ENCODE measurements around the gene THEM4. TPM values are rescaled to one million over a fixed set of nuclear protein-coding genes. Genes with fewer than 3 reads are reported as not detected.

THEM4 gene
- total RNA-seq, 1 donor from 2014 or later: 9.0 TPM

DNA sequence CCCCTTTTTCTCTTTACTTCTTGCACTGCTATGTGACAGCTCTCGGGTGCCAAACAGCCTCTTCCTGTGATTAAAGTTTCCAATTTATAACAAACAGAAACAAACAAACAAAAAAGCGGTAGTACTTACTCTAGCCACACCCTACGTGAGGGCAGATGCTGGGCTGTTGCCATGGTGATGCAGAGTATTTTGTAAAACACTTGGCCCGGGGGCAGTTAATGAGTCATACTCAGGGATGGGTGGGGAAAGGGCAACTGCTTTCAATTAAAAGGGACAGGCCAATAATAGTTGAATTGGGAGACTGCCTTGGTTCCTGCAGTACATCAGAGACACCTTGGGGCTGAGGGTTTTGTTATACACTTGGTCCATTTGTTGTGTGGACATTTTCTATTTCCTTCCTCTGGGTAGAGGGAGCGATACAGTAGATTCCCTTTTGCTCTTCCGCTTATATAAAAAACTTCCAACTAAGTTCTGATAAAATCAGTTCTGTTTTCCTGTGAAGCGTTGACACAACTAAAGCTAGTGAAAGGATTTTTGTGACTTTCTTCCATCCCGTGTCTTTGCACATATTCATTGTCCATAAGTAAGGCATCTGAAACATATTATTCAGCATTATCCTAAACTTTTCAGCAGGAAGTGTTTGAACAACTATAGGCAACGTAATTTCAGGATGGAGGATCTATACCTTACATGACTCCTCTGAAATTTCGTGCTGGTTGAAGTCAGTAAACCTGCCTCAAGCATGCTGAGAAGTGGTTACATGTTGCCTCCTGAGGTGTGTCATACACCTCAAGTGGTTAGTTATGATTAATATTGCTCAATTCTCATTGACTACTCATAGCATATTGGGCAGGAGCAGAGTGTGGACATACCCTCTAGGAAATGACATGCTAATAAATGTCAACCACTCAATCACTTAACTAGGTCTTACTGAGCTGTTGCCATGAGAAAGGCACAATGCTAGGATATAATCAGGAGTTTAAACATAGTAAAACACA lies 36.7 kb upstream of the THEM4 start:
- Mint-ChIP-seq H3K9me3 (ENCODE audit: unreplicated experiment) (no peaks in the 10 kb centered on the region), H3K36me3 (ENCODE audit: low read depth, unreplicated experiment) (no peaks in the 10 kb centered on the region), H3K4me3 (ENCODE audit: unreplicated experiment) (no peak overlapping the region), H3K27ac (ENCODE audit: unreplicated experiment) (peak overlapping the region; percentile 33), H3K27me3 (ENCODE audit: unreplicated experiment) (peaks cover 3% of the 10 kb centered on the region), H3K4me1 (ENCODE audit: unreplicated experiment) (no peaks in the 10 kb centered on the region)
- TF ChIP-seq, protein P1, sequence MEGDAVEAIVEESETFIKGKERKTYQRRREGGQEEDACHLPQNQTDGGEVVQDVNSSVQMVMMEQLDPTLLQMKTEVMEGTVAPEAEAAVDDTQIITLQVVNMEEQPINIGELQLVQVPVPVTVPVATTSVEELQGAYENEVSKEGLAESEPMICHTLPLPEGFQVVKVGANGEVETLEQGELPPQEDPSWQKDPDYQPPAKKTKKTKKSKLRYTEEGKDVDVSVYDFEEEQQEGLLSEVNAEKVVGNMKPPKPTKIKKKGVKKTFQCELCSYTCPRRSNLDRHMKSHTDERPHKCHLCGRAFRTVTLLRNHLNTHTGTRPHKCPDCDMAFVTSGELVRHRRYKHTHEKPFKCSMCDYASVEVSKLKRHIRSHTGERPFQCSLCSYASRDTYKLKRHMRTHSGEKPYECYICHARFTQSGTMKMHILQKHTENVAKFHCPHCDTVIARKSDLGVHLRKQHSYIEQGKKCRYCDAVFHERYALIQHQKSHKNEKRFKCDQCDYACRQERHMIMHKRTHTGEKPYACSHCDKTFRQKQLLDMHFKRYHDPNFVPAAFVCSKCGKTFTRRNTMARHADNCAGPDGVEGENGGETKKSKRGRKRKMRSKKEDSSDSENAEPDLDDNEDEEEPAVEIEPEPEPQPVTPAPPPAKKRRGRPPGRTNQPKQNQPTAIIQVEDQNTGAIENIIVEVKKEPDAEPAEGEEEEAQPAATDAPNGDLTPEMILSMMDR (IDR thresholded peaks at IDR 0.05; ENCODE audit: unreplicated experiment): no peak
- peak; percentile 28 for DNase-seq (ENCODE audit: low spot score)

DNA sequence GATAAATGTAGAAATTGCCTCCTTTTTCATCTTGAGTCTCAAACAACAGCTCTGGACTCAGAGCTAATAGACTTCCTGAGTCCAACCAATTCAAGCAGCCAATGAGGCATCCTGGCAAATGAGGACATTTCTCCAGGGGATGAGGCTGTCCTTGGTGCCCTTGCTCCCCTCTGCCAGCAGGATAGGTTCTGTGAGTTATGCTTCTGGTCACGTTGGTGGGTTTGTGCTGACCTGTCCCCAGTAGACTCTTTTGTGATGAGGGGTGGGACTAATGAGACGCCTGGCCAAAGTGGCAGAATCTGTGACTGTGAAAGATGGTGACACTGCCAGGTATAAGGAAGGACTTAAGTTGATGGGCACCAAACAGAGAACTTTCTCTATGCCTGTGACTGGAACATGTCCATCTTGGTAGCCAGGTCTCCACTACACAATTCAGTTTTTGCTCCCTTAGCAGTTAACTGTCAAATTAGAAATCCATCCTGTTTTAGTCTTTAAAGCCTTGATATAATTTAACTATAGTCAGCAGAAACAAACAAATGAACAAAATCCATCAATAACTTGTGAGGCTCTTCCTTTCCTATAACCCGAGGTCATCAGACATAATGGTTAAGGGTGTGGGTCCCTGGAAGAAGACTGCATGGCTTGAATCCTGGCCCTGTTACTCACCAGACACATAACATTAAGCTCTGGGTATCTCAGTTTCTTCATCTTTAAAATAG lies 35.7 kb upstream of the THEM4 start:
- Mint-ChIP-seq H3K4me1 (ENCODE audit: unreplicated experiment) (no peaks in the 10 kb centered on the region), H3K9me3 (ENCODE audit: unreplicated experiment) (no peaks in the 10 kb centered on the region), H3K36me3 (ENCODE audit: low read depth, unreplicated experiment) (no peaks in the 10 kb centered on the region), H3K27me3 (ENCODE audit: unreplicated experiment) (peaks cover 3% of the 10 kb centered on the region), H3K4me3 (ENCODE audit: unreplicated experiment) (no peak overlapping the region), H3K27ac (ENCODE audit: unreplicated experiment) (peak overlapping the region; percentile 33)
- DNase-seq (ENCODE audit: low spot score): no peak
- TF ChIP-seq, protein P1 (IDR thresholded peaks at IDR 0.05; ENCODE audit: unreplicated experiment): no peak

DNA sequence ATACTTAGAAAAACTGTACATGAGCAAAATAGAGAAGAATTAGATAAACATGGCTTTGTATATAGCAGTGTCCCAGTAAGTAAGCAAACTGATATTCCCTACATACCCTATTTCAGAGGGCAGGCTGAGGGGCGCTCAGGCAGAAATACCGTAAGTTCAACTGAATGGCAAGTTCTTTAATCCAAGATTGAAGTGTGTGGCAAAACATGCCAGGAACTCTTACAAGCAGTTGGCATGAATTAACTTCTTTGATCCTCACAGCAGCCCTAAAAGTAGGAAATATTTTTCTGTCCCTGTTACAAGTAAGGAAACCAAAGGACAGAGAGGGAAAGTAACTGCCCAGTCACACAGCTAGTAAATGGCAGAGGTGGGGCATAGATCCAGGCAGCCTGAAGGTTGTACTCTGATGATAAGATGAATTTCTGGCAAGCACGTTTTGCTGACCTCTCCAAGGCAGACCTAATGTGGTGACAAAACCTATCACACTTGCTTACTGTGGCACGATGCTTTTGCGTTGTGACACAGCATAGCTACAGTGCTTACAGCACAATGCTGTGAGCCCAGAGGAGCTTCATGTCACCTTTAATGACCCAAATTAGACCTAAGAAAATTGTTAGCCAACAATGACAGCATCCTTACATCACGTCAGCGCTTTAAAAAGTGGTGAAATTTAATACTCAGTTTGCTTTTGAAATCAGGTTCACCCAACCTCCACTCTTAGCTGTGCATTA lies 35.0 kb upstream of the THEM4 start:
- Mint-ChIP-seq H3K4me3 (ENCODE audit: unreplicated experiment) (no peak overlapping the region), H3K27ac (ENCODE audit: unreplicated experiment) (peak overlapping the region; percentile 24), H3K4me1 (ENCODE audit: unreplicated experiment) (no peaks in the 10 kb centered on the region), H3K27me3 (ENCODE audit: unreplicated experiment) (peaks cover 3% of the 10 kb centered on the region), H3K36me3 (ENCODE audit: low read depth, unreplicated experiment) (no peaks in the 10 kb centered on the region), H3K9me3 (ENCODE audit: unreplicated experiment) (no peaks in the 10 kb centered on the region)
- no peak for DNase-seq (ENCODE audit: low spot score)
- TF ChIP-seq, protein P1 (IDR thresholded peaks at IDR 0.05; ENCODE audit: unreplicated experiment): no peak

DNA sequence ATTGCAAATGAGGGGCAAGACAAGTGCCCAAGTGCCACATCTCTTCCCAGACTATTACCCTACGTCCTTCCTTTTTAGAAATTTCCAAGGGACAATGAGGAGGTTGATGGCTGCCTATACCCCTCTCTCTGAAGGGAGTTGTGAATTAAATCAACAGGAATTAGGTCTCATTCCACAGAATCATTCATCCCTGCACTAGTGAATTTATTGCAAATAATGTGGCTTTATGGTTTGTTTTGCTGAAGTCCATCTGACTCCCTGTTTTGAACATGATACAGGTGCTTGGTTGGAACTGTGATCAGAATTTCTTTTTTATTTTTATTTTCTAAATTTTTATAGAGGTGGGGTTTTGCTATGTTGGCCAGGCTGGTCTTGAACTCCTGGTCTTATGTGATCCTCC lies 34.3 kb upstream of the THEM4 start:
- no peak overlapping the region for H3K27ac Mint-ChIP-seq (ENCODE audit: unreplicated experiment)
- no peaks in the 10 kb centered on the region for H3K36me3 Mint-ChIP-seq (ENCODE audit: low read depth, unreplicated experiment)
- TF ChIP-seq, protein P1 (IDR thresholded peaks at IDR 0.05; ENCODE audit: unreplicated experiment): no peak
- H3K4me1 Mint-ChIP-seq (ENCODE audit: unreplicated experiment): no peaks in the 10 kb centered on the region
- DNase-seq (ENCODE audit: low spot score): no peak
- no peaks in the 10 kb centered on the region for H3K9me3 Mint-ChIP-seq (ENCODE audit: unreplicated experiment)
- H3K27me3 Mint-ChIP-seq (ENCODE audit: unreplicated experiment): peaks cover 3% of the 10 kb centered on the region
- H3K4me3 Mint-ChIP-seq (ENCODE audit: unreplicated experiment): no peak overlapping the region
